Natural killer cell (primary cell): ENCODE data around the gene PDZD8. TPM values are rescaled to one million over a fixed set of nuclear protein-coding genes. Genes with fewer than 3 reads are reported as not detected.

Experiments used
- ATAC-seq, 3 donors: fragments of 150-1000 bp in 2 of 3; fragments of 200-7000 bp in 1 of 3; cut with Tn5 transposase; 1 replicate in 1 of 3; 2 replicates in 2 of 3; pipeline ENCODE4 v1.10.0; 2021; ENCODE audit warnings: mild to moderate bottlenecking in 2 of 3, moderate library complexity in 2 of 3
- DNase-seq, 2 donors: peaks; one replicate each; pipeline versions ENCODE4 v3.0.0 to v3.0.0-alpha.2; 2013 to 2021; ENCODE audit warnings: mixed read lengths in 1 of 2
- H3K27ac ChIP-seq: one replicate; pipeline ENCODE4 v1.5.1; 2013; ENCODE audit warnings: mild to moderate bottlenecking, low read length
- H3K27me3 ChIP-seq: one replicate; pipeline ENCODE4 v1.6.1; 2013; ENCODE audit warnings: low read length; ENCODE audit not compliant: control insufficient read depth, insufficient read depth
- H3K36me3 ChIP-seq: one replicate; pipeline ENCODE4 v1.6.1; 2013; ENCODE audit warnings: low read length; ENCODE audit not compliant: control insufficient read depth, insufficient read depth
- H3K4me1 ChIP-seq: one replicate; pipeline ENCODE4 v1.6.1; 2013; ENCODE audit warnings: low read length; ENCODE audit not compliant: control insufficient read depth, insufficient read depth
- H3K4me3 ChIP-seq: one replicate; pipeline ENCODE4 v1.5.1; 2013; ENCODE audit warnings: low read length
- H3K9me3 ChIP-seq: one replicate; pipeline ENCODE4 v1.6.1; 2013; ENCODE audit warnings: low read length; ENCODE audit not compliant: control insufficient read depth, insufficient read depth
- H3K27ac Mint-ChIP-seq, 2 donors: one replicate each; pipeline ENCODE4 v1.8.0; 2022; ENCODE audit warnings: mild to moderate bottlenecking in 2 of 2, mixed read lengths in 2 of 2, moderate library complexity in 1 of 2
- H3K27me3 Mint-ChIP-seq, 2 donors: one replicate each; pipeline ENCODE4 v1.8.0; 2022; ENCODE audit warnings: low read depth in 2 of 2, mixed read lengths in 2 of 2
- H3K36me3 Mint-ChIP-seq: one replicate; pipeline ENCODE4 v1.8.0; 2022; ENCODE audit warnings: mixed read lengths
- H3K4me1 Mint-ChIP-seq, 2 donors: one replicate each; pipeline ENCODE4 v1.8.0; 2022; ENCODE audit warnings: mixed read lengths in 2 of 2
- H3K4me3 Mint-ChIP-seq: one replicate; pipeline ENCODE4 v1.8.0; 2022; ENCODE audit warnings: mild to moderate bottlenecking, moderate library complexity, mixed read lengths
- H3K9me3 Mint-ChIP-seq, 2 donors: one replicate each; pipeline ENCODE4 v1.8.0; 2022; ENCODE audit warnings: mixed read lengths in 2 of 2
- CTCF ChIP-seq: fragments of 200-600 bp; IDR thresholded peaks from one replicate; pipeline ENCODE4 v1.8.0; 2022; ENCODE audit warnings: antibody characterized with exemption
- WGBS: methylation state at CpG from one replicate; pipeline ENCODE4 v1.1.7; 2013; ENCODE audit warnings: missing lambda C conversion rate; ENCODE audit not compliant: insufficient coverage; 5-methylcytosine and 5-hydroxymethylcytosine counted together
- intact Hi-C: fragments of 100-400 bp; cut with micrococcal nuclease; formaldehyde crosslinking; loops from one replicate; pipeline ENCODE4 v1.14.2; 2022
- total RNA-seq, 4 donors: library from RNA; stranded (reverse); fragments of 120-200 nt in 1 of 4; gene quantifications; one replicate each; pipeline versions ENCODE4 v1.2.3 to v1.2.4, GENCODE V29; 2013 to 2022

Gene PDZD8, protein sequence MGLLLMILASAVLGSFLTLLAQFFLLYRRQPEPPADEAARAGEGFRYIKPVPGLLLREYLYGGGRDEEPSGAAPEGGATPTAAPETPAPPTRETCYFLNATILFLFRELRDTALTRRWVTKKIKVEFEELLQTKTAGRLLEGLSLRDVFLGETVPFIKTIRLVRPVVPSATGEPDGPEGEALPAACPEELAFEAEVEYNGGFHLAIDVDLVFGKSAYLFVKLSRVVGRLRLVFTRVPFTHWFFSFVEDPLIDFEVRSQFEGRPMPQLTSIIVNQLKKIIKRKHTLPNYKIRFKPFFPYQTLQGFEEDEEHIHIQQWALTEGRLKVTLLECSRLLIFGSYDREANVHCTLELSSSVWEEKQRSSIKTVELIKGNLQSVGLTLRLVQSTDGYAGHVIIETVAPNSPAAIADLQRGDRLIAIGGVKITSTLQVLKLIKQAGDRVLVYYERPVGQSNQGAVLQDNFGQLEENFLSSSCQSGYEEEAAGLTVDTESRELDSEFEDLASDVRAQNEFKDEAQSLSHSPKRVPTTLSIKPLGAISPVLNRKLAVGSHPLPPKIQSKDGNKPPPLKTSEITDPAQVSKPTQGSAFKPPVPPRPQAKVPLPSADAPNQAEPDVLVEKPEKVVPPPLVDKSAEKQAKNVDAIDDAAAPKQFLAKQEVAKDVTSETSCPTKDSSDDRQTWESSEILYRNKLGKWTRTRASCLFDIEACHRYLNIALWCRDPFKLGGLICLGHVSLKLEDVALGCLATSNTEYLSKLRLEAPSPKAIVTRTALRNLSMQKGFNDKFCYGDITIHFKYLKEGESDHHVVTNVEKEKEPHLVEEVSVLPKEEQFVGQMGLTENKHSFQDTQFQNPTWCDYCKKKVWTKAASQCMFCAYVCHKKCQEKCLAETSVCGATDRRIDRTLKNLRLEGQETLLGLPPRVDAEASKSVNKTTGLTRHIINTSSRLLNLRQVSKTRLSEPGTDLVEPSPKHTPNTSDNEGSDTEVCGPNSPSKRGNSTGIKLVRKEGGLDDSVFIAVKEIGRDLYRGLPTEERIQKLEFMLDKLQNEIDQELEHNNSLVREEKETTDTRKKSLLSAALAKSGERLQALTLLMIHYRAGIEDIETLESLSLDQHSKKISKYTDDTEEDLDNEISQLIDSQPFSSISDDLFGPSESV
- 10 to 100 TPM; 44.5 to 64.3 (median 51.8) TPM for total RNA-seq
- 26.6 TPM for total RNA-seq (2013)

DNA sequence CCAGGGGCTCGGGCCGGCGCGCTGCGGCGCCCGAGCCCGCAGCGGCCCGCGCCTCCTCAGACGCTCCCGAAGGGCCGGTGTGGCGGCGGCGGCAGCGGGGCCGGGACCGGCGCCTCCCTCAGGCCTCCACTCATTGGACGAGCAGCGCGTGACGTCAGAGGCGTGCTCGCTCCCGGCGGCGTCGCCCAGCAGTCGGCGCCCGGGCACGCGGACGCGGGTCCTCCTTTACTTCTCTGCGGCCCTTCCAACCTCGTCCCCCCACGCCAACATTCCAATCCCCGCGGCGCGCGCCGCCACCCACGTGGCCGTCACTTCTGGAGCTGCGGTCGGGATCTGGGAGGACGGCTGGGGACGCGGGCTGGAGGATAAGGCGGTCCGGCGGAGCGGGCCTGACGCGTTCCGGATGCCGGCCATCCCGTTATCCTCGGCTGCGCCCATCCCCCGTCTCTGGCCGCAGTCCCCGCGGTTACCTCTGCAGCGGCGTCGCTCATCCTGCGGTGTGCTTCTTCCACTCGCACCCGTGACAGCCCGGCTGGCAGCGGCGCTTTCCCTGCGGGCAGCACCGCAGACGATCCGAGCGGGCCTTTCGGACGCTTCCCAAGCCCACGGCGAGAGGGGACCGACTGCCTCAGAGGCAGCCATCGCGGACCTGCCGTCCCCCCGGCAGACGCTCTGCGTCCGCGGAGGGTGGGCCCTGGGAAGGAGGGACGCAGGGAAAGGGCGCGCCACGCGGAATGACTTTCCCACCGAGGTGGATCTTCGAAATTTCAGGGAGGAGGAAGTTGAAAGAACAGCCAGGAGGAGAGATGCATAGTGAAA lies at the start of gene PDZD8:
Gene PDZD8, minus strand, starts transcription at position 81 of the 819 bp plus-strand sequence. CDS start 213 bp downstream, outside the sequence.
- under 1% methylated on average over 103 of the region's 103 CpGs for WGBS
- peak; percentile 78 to 90 (median 84) for ATAC-seq
- peak; percentile 95 to 96 for DNase-seq
- Mint-ChIP-seq H3K36me3 (no peaks in the 10 kb centered on the region), H3K4me1 (peaks cover 33 to 38% of the 10 kb centered on the region in 2 donors), H3K27ac (peak within 1 kb of the TSS; percentile 87 to 92), H3K27me3 (peaks cover 16 to 25% of the 10 kb centered on the region in 2 donors), H3K9me3 (no peaks in the 10 kb centered on the region), H3K4me3 (peak within 1 kb of the TSS; percentile 93)
- peak within 1 kb of the TSS; percentile 77 for H3K4me3 ChIP-seq
- peak within 1 kb of the TSS; percentile 84 for H3K27ac ChIP-seq
- H3K27me3 ChIP-seq: peaks cover 9% of the 10 kb centered on the region
- no peak for TF ChIP-seq CTCF
- H3K36me3 ChIP-seq: no peaks in the 10 kb centered on the region
- peaks cover 30% of the 10 kb centered on the region for H3K4me1 ChIP-seq
- intact Hi-C loops: no loop called here
- H3K9me3 ChIP-seq: no peaks in the 10 kb centered on the region

- Histone ChIP-seq H3K27me3 (no peaks in the 10 kb centered on the region), H3K4me3 (no peak overlapping the region), H3K9me3 (no peaks in the 10 kb centered on the region), H3K36me3 (no peaks in the 10 kb centered on the region), H3K27ac (no peak overlapping the region), H3K4me1 (no peaks in the 10 kb centered on the region)
- Mint-ChIP-seq H3K9me3 (no peaks in the 10 kb centered on the region), H3K4me1 (no peaks in the 10 kb centered on the region), H3K27ac (no peak overlapping the region), H3K27me3 (peaks cover 0 to 5% of the 10 kb centered on the region in 2 donors), H3K36me3 (no peaks in the 10 kb centered on the region), H3K4me3 (no peak overlapping the region)
- DNase-seq: no peak
- intact Hi-C loops: no loop called here
- TF ChIP-seq CTCF: no peak
- no peak for ATAC-seq
- 84% methylated on average over 6 of the region's 6 CpGs for WGBS
Observed at GRCh38 chr10:117424171-117424570, 48.9 kb upstream of the PDZD8 start.

DNA sequence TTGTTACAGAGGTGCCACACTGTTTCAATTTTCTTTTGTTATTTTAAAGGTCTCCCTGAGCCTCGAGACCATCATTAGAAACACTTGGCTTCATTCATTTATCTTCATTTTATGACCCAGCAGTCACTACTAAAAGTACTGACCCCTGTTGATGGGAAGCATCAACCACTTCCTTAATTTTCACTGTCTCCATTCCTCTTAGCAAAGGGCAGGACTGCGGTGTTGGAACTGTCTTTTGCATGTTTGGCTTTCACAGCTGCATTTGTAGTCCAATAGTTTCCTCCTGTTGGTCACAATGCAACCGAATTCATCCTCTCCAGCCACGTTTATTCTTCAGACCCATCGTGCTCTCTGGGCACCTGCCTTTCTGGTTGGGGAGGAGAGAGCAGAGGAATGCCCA lies 46.7 kb upstream of the PDZD8 start:
- DNase-seq: no peak
- WGBS: 82% methylated on average over 5 of the region's 5 CpGs

More for the DNA sequence above, 46.7 kb upstream of the PDZD8 start:
- Histone ChIP-seq H3K4me1 (no peaks in the 10 kb centered on the region), H3K36me3 (no peaks in the 10 kb centered on the region), H3K27me3 (no peaks in the 10 kb centered on the region), H3K9me3 (no peaks in the 10 kb centered on the region), H3K27ac (no peak overlapping the region), H3K4me3 (no peak overlapping the region)
- ATAC-seq: no peak
- no peak overlapping the region for H3K27ac Mint-ChIP-seq
- TF ChIP-seq CTCF: no peak
- H3K4me1 Mint-ChIP-seq: no peaks in the 10 kb centered on the region
- intact Hi-C loops: no loop called here
- peaks cover 0 to 12% of the 10 kb centered on the region in 2 donors for H3K27me3 Mint-ChIP-seq
- H3K9me3 Mint-ChIP-seq: no peaks in the 10 kb centered on the region
- no peaks in the 10 kb centered on the region for H3K36me3 Mint-ChIP-seq
- H3K4me3 Mint-ChIP-seq: no peak overlapping the region
